ENCODE data around the gene COL6A2. TPM values are rescaled to one million over a fixed set of nuclear protein-coding genes. Genes with fewer than 3 reads are reported as not detected.
A peak's percentile ranks its signal among the peaks of the same experiment; 100 is the strongest.
"Not testable (repeated sequence)": the region's sequence is repeated elsewhere in the genome, so short reads cannot be mapped to it uniquely, and the experiment has no call there.

Gene COL6A2
- total RNA-seq, 1 donor from 2014 or later: 2.0 TPM

GRCh38 chr21:46131588-46131837 lies 33.6 kb downstream of the COL6A2 start:
- Mint-ChIP-seq H3K4me1 (no peaks in the 10 kb centered on the region), H3K27me3 (no peaks in the 10 kb centered on the region), H3K27ac (no peak overlapping the region), H3K4me3 (no peak overlapping the region), H3K9me3 (no peaks in the 10 kb centered on the region), H3K36me3 (ENCODE audit: low read depth) (no peaks in the 10 kb centered on the region)
- DNase-seq: no peak
- intact Hi-C loops (cut with micrococcal nuclease): no loop called here

DNA sequence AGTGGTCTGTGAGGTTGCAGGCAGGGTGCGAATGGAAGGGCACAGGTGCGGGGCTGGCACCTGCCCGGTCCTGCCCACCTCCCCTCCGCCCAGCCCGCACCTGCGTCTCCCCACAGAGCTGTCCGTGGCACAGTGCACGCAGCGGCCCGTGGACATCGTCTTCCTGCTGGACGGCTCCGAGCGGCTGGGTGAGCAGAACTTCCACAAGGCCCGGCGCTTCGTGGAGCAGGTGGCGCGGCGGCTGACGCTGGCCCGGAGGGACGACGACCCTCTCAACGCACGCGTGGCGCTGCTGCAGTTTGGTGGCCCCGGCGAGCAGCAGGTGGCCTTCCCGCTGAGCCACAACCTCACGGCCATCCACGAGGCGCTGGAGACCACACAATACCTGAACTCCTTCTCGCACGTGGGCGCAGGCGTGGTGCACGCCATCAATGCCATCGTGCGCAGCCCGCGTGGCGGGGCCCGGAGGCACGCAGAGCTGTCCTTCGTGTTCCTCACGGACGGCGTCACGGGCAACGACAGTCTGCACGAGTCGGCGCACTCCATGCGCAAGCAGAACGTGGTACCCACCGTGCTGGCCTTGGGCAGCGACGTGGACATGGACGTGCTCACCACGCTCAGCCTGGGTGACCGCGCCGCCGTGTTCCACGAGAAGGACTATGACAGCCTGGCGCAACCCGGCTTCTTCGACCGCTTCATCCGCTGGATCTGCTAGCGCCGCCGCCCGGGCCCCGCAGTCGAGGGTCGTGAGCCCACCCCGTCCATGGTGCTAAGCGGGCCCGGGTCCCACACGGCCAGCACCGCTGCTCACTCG lies 34.1 kb downstream of the COL6A2 start:
- H3K36me3 Mint-ChIP-seq (ENCODE audit: low read depth): no peaks in the 10 kb centered on the region
- H3K27ac Mint-ChIP-seq: no peak overlapping the region
- no peak overlapping the region for H3K4me3 Mint-ChIP-seq
- DNase-seq: no peak
- H3K9me3 Mint-ChIP-seq: no peaks in the 10 kb centered on the region
- no peaks in the 10 kb centered on the region for H3K4me1 Mint-ChIP-seq
- intact Hi-C loops (cut with micrococcal nuclease): no loop called here
- no peaks in the 10 kb centered on the region for H3K27me3 Mint-ChIP-seq

- H3K27me3 Mint-ChIP-seq: no peaks in the 10 kb centered on the region
- intact Hi-C loops (cut with micrococcal nuclease): no loop called here
- H3K4me3 Mint-ChIP-seq: no peak overlapping the region
- H3K4me1 Mint-ChIP-seq: no peaks in the 10 kb centered on the region
- no peaks in the 10 kb centered on the region for H3K36me3 Mint-ChIP-seq (ENCODE audit: low read depth)
- H3K9me3 Mint-ChIP-seq: no peaks in the 10 kb centered on the region
- H3K27ac Mint-ChIP-seq: no peak overlapping the region
- DNase-seq: no peak
These were observed 38.0 kb downstream of the COL6A2 start for GRCh38 chr21:46135782-46136395.

DNA sequence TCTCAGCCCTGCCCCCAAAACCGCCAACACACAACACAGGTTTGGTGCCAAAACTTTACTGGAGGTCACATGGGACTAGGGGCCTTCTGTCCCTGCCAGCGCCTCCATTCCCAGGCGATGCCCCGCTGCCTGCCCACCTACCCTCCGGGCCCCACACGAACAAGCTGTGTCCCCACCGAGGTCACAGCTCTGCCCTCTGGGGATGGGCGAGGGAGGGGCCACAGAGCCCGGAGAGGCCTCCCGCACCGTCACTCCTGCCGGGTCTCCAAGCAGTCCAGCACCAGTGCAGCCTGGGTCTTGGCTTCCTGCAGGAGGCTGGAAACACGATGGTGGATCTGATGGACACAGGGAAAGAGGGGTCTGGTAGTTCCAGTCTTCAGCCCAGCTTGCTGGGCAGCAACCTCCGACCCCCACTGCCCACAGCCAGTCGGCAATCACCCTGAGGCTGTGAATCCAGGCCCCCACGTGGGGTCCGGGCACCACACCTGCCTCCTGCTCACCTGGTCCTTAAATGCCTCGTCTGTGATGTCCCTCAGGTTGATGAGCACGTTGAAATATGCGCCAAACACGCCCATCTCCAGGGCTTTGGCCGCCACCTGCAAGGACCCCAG lies 38.9 kb downstream of the COL6A2 start:
- Mint-ChIP-seq H3K4me3 (no peak overlapping the region), H3K27ac (no peak overlapping the region), H3K4me1 (no peaks in the 10 kb centered on the region), H3K9me3 (no peaks in the 10 kb centered on the region), H3K36me3 (ENCODE audit: low read depth) (no peaks in the 10 kb centered on the region), H3K27me3 (no peaks in the 10 kb centered on the region)
- intact Hi-C loops (cut with micrococcal nuclease): no loop called here
- no peak for DNase-seq

DNA sequence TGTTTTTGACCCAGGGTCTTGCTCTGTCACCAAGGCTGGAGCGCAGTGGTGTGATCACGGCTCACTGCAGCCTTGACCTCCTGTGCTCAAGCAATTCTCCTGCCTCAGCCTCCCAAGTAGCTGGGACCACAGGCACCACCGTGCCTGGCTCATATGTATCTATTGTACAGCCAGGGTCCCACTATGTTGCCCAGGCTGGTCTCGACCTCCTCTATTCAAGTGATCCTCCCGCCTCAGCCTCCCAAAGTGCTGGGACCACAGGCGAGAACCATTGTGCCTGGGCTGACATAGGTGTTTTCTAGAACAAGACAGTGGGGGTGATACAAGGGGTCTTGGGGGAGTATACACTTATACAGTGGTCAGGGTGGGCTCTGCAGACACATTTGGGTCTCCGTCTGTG lies 40.0 kb downstream of the COL6A2 start:
- Mint-ChIP-seq H3K27ac (no peak overlapping the region), H3K4me3 (no peak overlapping the region)

GRCh38 chr21:46138383-46138970 lies 40.6 kb downstream of the COL6A2 start:
- no peaks in the 10 kb centered on the region for H3K27me3 Mint-ChIP-seq
- no peak for DNase-seq
- no peak overlapping the region for H3K4me3 Mint-ChIP-seq
- H3K4me1 Mint-ChIP-seq: peaks cover 1% of the 10 kb centered on the region
- no peaks in the 10 kb centered on the region for H3K9me3 Mint-ChIP-seq
- H3K27ac Mint-ChIP-seq: no peak overlapping the region
- H3K36me3 Mint-ChIP-seq (ENCODE audit: low read depth): no peaks in the 10 kb centered on the region
- intact Hi-C loops (cut with micrococcal nuclease): no loop called here

More for the DNA sequence above, 40.0 kb downstream of the COL6A2 start:
- Mint-ChIP-seq H3K27me3 (no peaks in the 10 kb centered on the region), H3K36me3 (ENCODE audit: low read depth) (no peaks in the 10 kb centered on the region), H3K4me1 (no peaks in the 10 kb centered on the region), H3K9me3 (no peaks in the 10 kb centered on the region)
- DNase-seq: no peak
- intact Hi-C loops (cut with micrococcal nuclease): no loop called here

GRCh38 chr21:46139686-46140085 lies 41.8 kb downstream of the COL6A2 start:
- intact Hi-C loops (cut with micrococcal nuclease): loop anchor here (5.0 kb wide), 3 partner anchors 88 to 318 kb away; partner anchors contain the start of genes DIP2A and LSS
- Mint-ChIP-seq H3K4me3 (no peak overlapping the region), H3K27me3 (no peaks in the 10 kb centered on the region), H3K4me1 (peaks cover 10% of the 10 kb centered on the region), H3K9me3 (no peaks in the 10 kb centered on the region), H3K27ac (no peak overlapping the region), H3K36me3 (ENCODE audit: low read depth) (no peaks in the 10 kb centered on the region)
- DNase-seq: no peak

DNA sequence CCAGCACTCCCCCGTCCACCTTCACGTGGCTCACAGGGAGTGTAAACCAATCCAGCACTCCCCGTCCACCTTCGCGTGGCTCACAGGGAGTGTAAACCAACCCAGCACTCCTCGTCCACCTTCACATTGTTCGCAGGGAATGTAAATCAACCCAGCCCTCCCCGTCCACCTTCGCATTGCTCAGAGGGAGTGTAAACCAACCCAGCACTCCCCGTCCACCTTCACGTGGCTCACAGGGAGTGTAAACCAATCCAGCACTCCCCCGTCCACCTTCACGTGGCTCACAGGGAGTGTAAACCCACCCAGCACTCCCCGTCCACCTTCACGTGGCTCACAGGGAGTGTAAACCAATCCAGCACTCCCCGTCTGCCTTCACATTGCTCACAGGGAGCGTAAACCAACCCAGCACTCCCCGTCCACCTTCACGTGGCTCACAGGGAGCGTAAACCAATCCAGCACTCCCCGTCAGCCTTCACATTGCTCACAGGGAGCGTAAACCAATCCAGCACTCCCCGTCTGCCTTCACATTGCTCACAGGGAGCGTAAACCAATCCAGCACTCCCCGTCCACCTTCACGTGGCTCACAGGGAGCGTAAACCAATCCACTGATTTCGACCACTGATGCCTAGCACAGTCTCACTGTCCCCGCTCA lies 42.6 kb downstream of the COL6A2 start:
- not testable (repeated sequence) for H3K27ac Mint-ChIP-seq; H3K27me3 Mint-ChIP-seq; H3K4me3 Mint-ChIP-seq; H3K36me3 Mint-ChIP-seq (ENCODE audit: low read depth); H3K9me3 Mint-ChIP-seq; DNase-seq
- intact Hi-C loops (cut with micrococcal nuclease): loop anchor here (5.0 kb wide), 3 partner anchors 87 to 317 kb away; partner anchors contain the start of genes DIP2A and LSS
- H3K4me1 Mint-ChIP-seq: peaks cover 11% of the 10 kb centered on the region

- no peaks in the 10 kb centered on the region for H3K27me3 Mint-ChIP-seq
- intact Hi-C loops (cut with micrococcal nuclease): loop anchor here (5.0 kb wide), 3 partner anchors 85 to 315 kb away; partner anchors contain the start of genes DIP2A and LSS
- peaks cover 11% of the 10 kb centered on the region for H3K4me1 Mint-ChIP-seq
- H3K27ac Mint-ChIP-seq: no peak overlapping the region
- no peak for DNase-seq
- H3K9me3 Mint-ChIP-seq: no peaks in the 10 kb centered on the region
- no peaks in the 10 kb centered on the region for H3K36me3 Mint-ChIP-seq (ENCODE audit: low read depth)
- no peak overlapping the region for H3K4me3 Mint-ChIP-seq
These were observed 44.1 kb downstream of the COL6A2 start for GRCh38 chr21:46141767-46142581.

DNA sequence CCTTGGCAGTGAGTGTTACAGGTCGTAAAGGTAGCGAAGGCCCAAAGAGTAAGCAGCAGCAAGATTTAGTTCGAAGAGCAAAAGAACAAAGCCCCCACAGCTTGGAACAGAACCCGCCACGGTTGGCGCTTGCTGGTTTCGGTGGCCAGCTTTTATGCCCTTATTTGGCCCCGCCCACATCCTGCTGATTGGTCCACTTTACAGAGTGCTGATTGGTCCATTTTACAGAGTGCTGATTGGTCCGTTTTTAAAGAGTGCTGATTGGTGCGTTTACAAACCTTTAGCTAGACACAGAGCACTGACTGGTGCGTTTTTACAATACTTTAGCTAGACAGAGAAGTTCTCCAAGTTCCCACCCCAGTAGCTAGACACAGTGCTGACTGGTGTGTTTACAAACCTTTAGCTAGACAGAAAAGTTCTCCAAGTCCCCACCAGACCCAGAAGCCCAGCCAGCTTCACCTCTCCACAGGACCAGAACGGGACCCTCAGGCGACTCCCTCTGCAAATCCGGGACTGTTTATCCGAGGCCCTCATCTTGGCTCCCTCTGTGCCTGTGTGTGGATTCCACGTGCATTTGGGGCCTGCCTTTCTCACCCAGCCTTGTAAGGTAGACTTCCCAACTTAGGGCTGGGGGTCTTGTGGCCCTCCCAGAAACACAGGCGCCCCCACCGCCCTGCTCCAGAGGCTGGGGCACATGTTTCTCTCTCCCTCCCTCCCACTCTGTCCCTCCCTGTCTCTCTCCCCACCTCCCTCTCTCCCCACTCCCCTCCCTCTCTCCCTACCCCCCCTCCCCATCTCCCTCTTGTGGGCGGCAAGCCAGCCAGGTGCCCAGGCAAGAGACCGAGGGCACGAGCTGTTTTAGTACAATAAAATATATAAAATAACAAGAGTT lies 44.9 kb downstream of the COL6A2 start:
- Mint-ChIP-seq H3K4me1 (peaks cover 11% of the 10 kb centered on the region), H3K4me3 (no peak overlapping the region), H3K36me3 (ENCODE audit: low read depth) (no peaks in the 10 kb centered on the region), H3K27me3 (no peaks in the 10 kb centered on the region), H3K27ac (no peak overlapping the region), H3K9me3 (no peaks in the 10 kb centered on the region)
- peak; percentile 74 for DNase-seq
- intact Hi-C loops (cut with micrococcal nuclease): loop anchor here (1.0 to 5.0 kb wide), 4 partner anchors 41 to 314 kb away; partner anchors contain the start of genes DIP2A, LSS and SPATC1L

DNA sequence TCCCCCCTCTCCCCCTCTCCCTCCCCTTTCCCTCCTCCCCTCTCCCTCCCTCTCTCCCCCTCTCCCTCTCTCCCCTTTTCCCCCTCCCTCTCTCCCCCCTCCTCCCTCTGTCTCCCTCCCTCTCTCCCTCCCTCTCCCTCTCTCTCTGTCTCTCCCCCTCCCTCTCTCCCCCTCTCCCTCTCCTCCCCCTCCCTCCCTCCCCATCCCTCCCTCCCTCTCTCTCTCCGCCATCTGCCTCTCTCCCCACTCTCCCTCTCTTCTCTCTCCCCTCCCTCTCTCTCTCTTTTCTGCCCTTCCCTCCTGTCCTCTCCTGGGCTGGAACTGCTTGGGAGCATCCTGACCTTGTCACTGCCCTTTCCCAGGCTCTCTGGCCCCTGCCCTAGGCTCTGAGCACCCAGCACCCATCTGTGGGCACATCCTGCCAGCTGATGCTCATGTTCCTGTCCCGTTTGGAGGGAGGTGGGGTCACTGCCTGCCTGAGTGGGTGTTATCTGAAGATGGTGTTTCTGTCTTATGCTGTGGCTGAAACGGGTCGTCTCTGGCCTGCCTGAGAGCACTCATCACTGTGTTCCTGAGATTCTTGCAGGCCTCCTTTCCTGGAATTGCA lies 46.7 kb downstream of the COL6A2 start:
- peak overlapping the region; percentile 84 for H3K27ac Mint-ChIP-seq
- peaks cover 11% of the 10 kb centered on the region for H3K4me1 Mint-ChIP-seq
- no peaks in the 10 kb centered on the region for H3K9me3 Mint-ChIP-seq
- no peaks in the 10 kb centered on the region for H3K27me3 Mint-ChIP-seq
- DNase-seq: no peak
- peak overlapping the region; percentile 26 for H3K4me3 Mint-ChIP-seq
- no peaks in the 10 kb centered on the region for H3K36me3 Mint-ChIP-seq (ENCODE audit: low read depth)
- intact Hi-C loops (cut with micrococcal nuclease): loop anchor here (1.0 to 5.0 kb wide), 4 partner anchors 83 to 313 kb away; partner anchors contain the start of genes DIP2A, LSS and MCM3AP

Data from activated CD4-positive, alpha-beta T cell treated with anti-CD3 and anti-CD28 coated beads, Interleukin-2, amount 10 ng/mL, durations not matched to agents 24 days and 14 days (primary cell).